DMS114 treated with DMSO at 0.1 percent for 48 hours (cell line): ENCODE measurements around the gene PLEKHA8.
A peak's percentile ranks its signal among the peaks of the same experiment; 100 is the strongest.

Experiments
- DNase-seq: peaks from one replicate; lab custom pipeline; 2025; ENCODE audit not compliant: unreplicated experiment; lab: John Stamatoyannopoulos, UW

Gene PLEKHA8

GRCh38 chr7:30023524-30023923 is 4.7 kb upstream of the PLEKHA8 start:
- DNase-seq, result no peak

GRCh38 chr7:30026229-30027064 is 1.8 kb upstream of the PLEKHA8 start, which contains the start of gene FKBP14:
Gene FKBP14, minus strand, starts transcription at chr7:30026702. Its CDS starts 194 bp downstream, at chr7:30026508.
- DNase-seq, result peak; percentile 98

GRCh38 chr7:30027065-30027456 is 1.2 kb upstream of the PLEKHA8 start:
- no peak for DNase-seq

GRCh38 chr7:30027740-30028215 is 434 bp upstream of the PLEKHA8 start:
- no peak for DNase-seq

GRCh38 chr7:30028749-30029635 is 780 bp downstream of the PLEKHA8 start:
- peak; percentile 32 for DNase-seq

- DNase-seq, result no peak
These were observed 1.5 kb downstream of the PLEKHA8 start for GRCh38 chr7:30029696-30030095.

- DNase-seq, result no peak
These were observed 4.3 kb downstream of the PLEKHA8 start for GRCh38 chr7:30032310-30033125.

GRCh38 chr7:30034501-30034900 is 6.3 kb downstream of the PLEKHA8 start:
- DNase-seq, result no peak

GRCh38 chr7:30036220-30036619 is 8.0 kb downstream of the PLEKHA8 start:
- DNase-seq, result no peak

GRCh38 chr7:30038196-30038980 is 10.2 kb downstream of the PLEKHA8 start:
- DNase-seq, result no peak

GRCh38 chr7:30040938-30041337 is 12.7 kb downstream of the PLEKHA8 start:
- no peak for DNase-seq

GRCh38 chr7:30041526-30042269 is 13.5 kb downstream of the PLEKHA8 start:
- no peak for DNase-seq

- DNase-seq, result no peak
These were observed 18.0 kb downstream of the PLEKHA8 start for GRCh38 chr7:30046127-30046770.

GRCh38 chr7:30047124-30047523 is 18.9 kb downstream of the PLEKHA8 start:
- DNase-seq, result no peak

GRCh38 chr7:30048582-30048981 is 20.4 kb downstream of the PLEKHA8 start:
- no peak for DNase-seq

- no peak for DNase-seq
These were observed 21.0 kb downstream of the PLEKHA8 start for GRCh38 chr7:30049173-30049572.

GRCh38 chr7:30053068-30053467 is 24.9 kb downstream of the PLEKHA8 start:
- DNase-seq, result no peak

- DNase-seq, result no peak
These were observed 29.5 kb downstream of the PLEKHA8 start for GRCh38 chr7:30057741-30058140.

GRCh38 chr7:30061786-30062185 is 33.6 kb downstream of the PLEKHA8 start:
- DNase-seq, result peak; percentile 37
